Neural cell (in vitro differentiated cells): ENCODE data around the gene SERPINE1. TPM values are rescaled to one million over a fixed set of nuclear protein-coding genes. Genes with fewer than 3 reads are reported as not detected.

Experiments
- H2AFZ ChIP-seq: fragments of 200-600, 300-800 bp; sonication (generic), shearing (Covaris generic); 2 replicates; pipeline ENCODE4 v1.6.0; 2014; ENCODE audit warnings: low read depth, mild to moderate bottlenecking, antibody characterized with exemption, low read length, moderate library complexity
- H3F3A ChIP-seq: fragments of 200-600 bp; shearing (Covaris generic); 2 replicates; pipeline ENCODE4 v1.6.1; 2016; ENCODE audit warnings: mild to moderate bottlenecking, moderate library complexity, mixed read lengths, antibody characterized with exemption, low read length; ENCODE audit not compliant: insufficient read depth, poor library complexity, severe bottlenecking
- H3K27ac ChIP-seq: fragments of 200-600, 300-800 bp; sonication (generic), shearing (Covaris generic); 2 replicates; pipeline ENCODE4 v1.5.1; 2014; ENCODE audit warnings: mild to moderate bottlenecking, low read length, moderate library complexity
- H3K27me3 ChIP-seq: fragments of 300-800, 200-600 bp; sonication (generic), shearing (Covaris generic); 2 replicates; pipeline ENCODE4 v1.6.0; 2014; ENCODE audit warnings: mild to moderate bottlenecking, low read depth, low read length, moderate library complexity; ENCODE audit not compliant: insufficient read depth
- H3K36me3 ChIP-seq: fragments of 300-800, 200-600 bp; sonication (generic), shearing (Covaris generic); 2 replicates; pipeline ENCODE4 v1.5.1; 2014; ENCODE audit warnings: mild to moderate bottlenecking, antibody characterized with exemption, low read length, moderate library complexity; ENCODE audit not compliant: insufficient read depth
- H3K4me2 ChIP-seq: fragments of 300-800, 200-600 bp; sonication (generic), shearing (Covaris generic); 2 replicates; pipeline ENCODE4 v1.6.0; 2014; ENCODE audit warnings: mild to moderate bottlenecking, low read length
- H3K4me3 ChIP-seq: fragments of 300-800, 200-600 bp; sonication (generic), shearing (Covaris generic); 2 replicates; pipeline ENCODE4 v1.5.1; 2014; ENCODE audit warnings: mild to moderate bottlenecking, low read length, moderate library complexity
- H3K79me2 ChIP-seq: fragments of 200-600 bp; shearing (Covaris generic); replicated peaks from 2 replicates; pipeline ENCODE4 v1.6.0; 2014; ENCODE audit warnings: mild to moderate bottlenecking, low read length, moderate library complexity; ENCODE audit not compliant: insufficient read depth
- H3K9ac ChIP-seq: fragments of 300-800, 200-600 bp; sonication (generic), shearing (Covaris generic); 2 replicates; pipeline ENCODE4 v1.6.1; 2016; ENCODE audit warnings: mild to moderate bottlenecking, low read length, mixed read lengths
- H3K9me2 ChIP-seq: fragments of 200-600 bp; shearing (Covaris generic); 2 replicates; pipeline ENCODE4 v1.6.1; 2016; ENCODE audit warnings: mild to moderate bottlenecking, low read length, mixed read lengths; ENCODE audit not compliant: insufficient read depth
- H3K9me3 ChIP-seq: fragments of 200-600, 300-800 bp; sonication (generic), shearing (Covaris generic); 2 replicates; pipeline ENCODE4 v1.6.1; 2016; ENCODE audit warnings: mild to moderate bottlenecking, mixed run types, low read length, moderate library complexity, mixed read lengths
- H4K20me1 ChIP-seq: fragments of 200-600 bp; shearing (Covaris generic); 2 replicates; pipeline ENCODE4 v1.6.1; 2016; ENCODE audit warnings: mild to moderate bottlenecking, mixed run types; ENCODE audit not compliant: insufficient read depth
- EP300 ChIP-seq: fragments of 450-650 bp; conservative IDR thresholded peaks from 2 replicates; pipeline ENCODE4 v1.6.1; 2014; ENCODE audit warnings: antibody characterized with exemption, mild to moderate bottlenecking, moderate library complexity; ENCODE audit not compliant: poor library complexity, severe bottlenecking
- EZH2 ChIP-seq: fragments of 200-600, 300-800 bp; shearing (Covaris generic), sonication (generic); IDR thresholded peaks from 2 replicates; pipeline ENCODE4 v1.6.1; 2014; ENCODE audit warnings: antibody characterized with exemption, low read length, borderline replicate concordance, mild to moderate bottlenecking; ENCODE audit not compliant: insufficient read depth, poor library complexity, severe bottlenecking
- MXI1 ChIP-seq: fragments of 450-650 bp; conservative IDR thresholded peaks from 2 replicates; pipeline ENCODE4 v1.6.1; 2014; ENCODE audit warnings: antibody characterized with exemption, mild to moderate bottlenecking; ENCODE audit not compliant: poor library complexity, severe bottlenecking
- POLR2AphosphoS5 ChIP-seq: IDR thresholded peaks from 2 replicates; pipeline ENCODE4 v1.6.1; 2012
- RAD21 ChIP-seq: fragments of 450-650 bp; conservative IDR thresholded peaks from 2 replicates; pipeline ENCODE4 v1.6.1; 2014; ENCODE audit warnings: antibody characterized with exemption, mild to moderate bottlenecking, moderate library complexity
- REST ChIP-seq: IDR thresholded peaks from 2 replicates; pipeline ENCODE4 v1.6.1; 2012; ENCODE audit warnings: borderline replicate concordance
- SMC3 ChIP-seq: fragments of 450-650 bp; conservative IDR thresholded peaks from 2 replicates; pipeline ENCODE4 v1.6.1; 2014; ENCODE audit warnings: antibody characterized with exemption, mild to moderate bottlenecking, moderate library complexity; ENCODE audit not compliant: poor library complexity
- TAF1 ChIP-seq: IDR thresholded peaks from 2 replicates; pipeline ENCODE4 v1.6.1; 2012; ENCODE audit warnings: low read depth
- polyA plus RNA-seq: library from polyadenylated mRNA; depleted of rRNA; stranded (reverse); fragments of >200 nt; gene quantifications from 2 replicates; pipeline ENCODE4 v1.2.3, GENCODE V29; 2014
- TF ChIP-seq, protein P1 (sequence below): fragments of 450-650 bp; IDR thresholded peaks from 2 replicates; pipeline ENCODE4 v1.5.1; 2014; ENCODE audit warnings: antibody characterized with exemption, mild to moderate bottlenecking, moderate library complexity; ENCODE audit not compliant: poor library complexity, severe bottlenecking

The SERPINE1 gene
- polyA plus RNA-seq, 1 donor from 2014 or later: 0.12 TPM

GRCh38 chr7:101106386-101106785, 20.5 kb upstream of the SERPINE1 start:
- no peaks in the 10 kb centered on the region for H3F3A ChIP-seq
- no peaks in the 10 kb centered on the region for H3K79me2 ChIP-seq
- no peaks in the 10 kb centered on the region for H3K27me3 ChIP-seq
- no peaks in the 10 kb centered on the region for H3K9me3 ChIP-seq
- H3K36me3 ChIP-seq: no peaks in the 10 kb centered on the region
- TF ChIP-seq EP300 (no peak), EZH2 (no peak), POLR2AphosphoS5 (no peak), TAF1 (no peak), MXI1 (no peak), RAD21 (no peak), SMC3 (no peak), REST (no peak)
- TF ChIP-seq, protein P1, sequence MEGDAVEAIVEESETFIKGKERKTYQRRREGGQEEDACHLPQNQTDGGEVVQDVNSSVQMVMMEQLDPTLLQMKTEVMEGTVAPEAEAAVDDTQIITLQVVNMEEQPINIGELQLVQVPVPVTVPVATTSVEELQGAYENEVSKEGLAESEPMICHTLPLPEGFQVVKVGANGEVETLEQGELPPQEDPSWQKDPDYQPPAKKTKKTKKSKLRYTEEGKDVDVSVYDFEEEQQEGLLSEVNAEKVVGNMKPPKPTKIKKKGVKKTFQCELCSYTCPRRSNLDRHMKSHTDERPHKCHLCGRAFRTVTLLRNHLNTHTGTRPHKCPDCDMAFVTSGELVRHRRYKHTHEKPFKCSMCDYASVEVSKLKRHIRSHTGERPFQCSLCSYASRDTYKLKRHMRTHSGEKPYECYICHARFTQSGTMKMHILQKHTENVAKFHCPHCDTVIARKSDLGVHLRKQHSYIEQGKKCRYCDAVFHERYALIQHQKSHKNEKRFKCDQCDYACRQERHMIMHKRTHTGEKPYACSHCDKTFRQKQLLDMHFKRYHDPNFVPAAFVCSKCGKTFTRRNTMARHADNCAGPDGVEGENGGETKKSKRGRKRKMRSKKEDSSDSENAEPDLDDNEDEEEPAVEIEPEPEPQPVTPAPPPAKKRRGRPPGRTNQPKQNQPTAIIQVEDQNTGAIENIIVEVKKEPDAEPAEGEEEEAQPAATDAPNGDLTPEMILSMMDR: no peak
- H4K20me1 ChIP-seq: no peaks in the 10 kb centered on the region
- H3K9me2 ChIP-seq: no peaks in the 10 kb centered on the region
- no peak overlapping the region for H3K4me3 ChIP-seq
- no peak overlapping the region for H3K9ac ChIP-seq
- H3K4me2 ChIP-seq: no peak overlapping the region
- no peak overlapping the region for H2AFZ ChIP-seq
- no peak overlapping the region for H3K27ac ChIP-seq

DNA sequence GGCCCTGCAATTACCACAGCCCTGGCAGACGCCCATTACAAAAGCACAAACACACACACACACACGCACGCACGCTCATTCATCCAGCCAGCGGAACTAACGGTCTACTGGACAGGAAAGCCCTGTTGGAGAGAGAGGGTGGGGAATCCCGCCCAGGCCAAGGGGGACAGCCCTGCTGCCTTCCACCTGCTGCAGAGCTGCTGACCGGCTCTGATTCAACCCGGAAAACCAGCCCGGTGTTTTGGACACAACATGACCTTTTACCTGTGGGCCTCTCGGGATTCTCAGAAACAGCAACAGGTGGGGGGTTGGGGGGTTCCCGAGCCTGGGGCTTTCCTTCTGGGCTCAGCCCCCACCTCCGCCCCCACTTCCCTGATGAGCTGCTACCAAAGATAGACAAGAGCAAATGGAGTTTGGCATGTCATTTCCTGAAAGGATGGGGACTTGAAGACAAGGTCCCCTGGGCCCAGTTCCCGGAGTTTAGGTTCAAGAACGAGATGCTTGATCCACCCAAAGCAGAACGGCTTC, 18.5 kb upstream of the SERPINE1 start:
- Histone ChIP-seq H3K4me3 (no peak overlapping the region), H4K20me1 (no peaks in the 10 kb centered on the region), H3K9me3 (no peaks in the 10 kb centered on the region), H3F3A (no peaks in the 10 kb centered on the region), H2AFZ (no peak overlapping the region), H3K9ac (no peak overlapping the region), H3K27ac (no peak overlapping the region), H3K27me3 (no peaks in the 10 kb centered on the region), H3K36me3 (no peaks in the 10 kb centered on the region), H3K4me2 (no peak overlapping the region), H3K79me2 (no peaks in the 10 kb centered on the region), H3K9me2 (no peaks in the 10 kb centered on the region)
- TF ChIP-seq MXI1: no peak
- no peak for TF ChIP-seq EZH2
- TF ChIP-seq SMC3: no peak
- no peak for TF ChIP-seq TAF1
- no peak for TF ChIP-seq REST
- TF ChIP-seq EP300: no peak
- no peak for TF ChIP-seq POLR2AphosphoS5
- TF ChIP-seq, protein P1: no peak
- no peak for TF ChIP-seq RAD21
